ENCODE results near the gene LKAAEAR1. TPM values are rescaled to one million over a fixed set of nuclear protein-coding genes. Genes with fewer than 3 reads are reported as not detected.

LKAAEAR1 gene
- total RNA-seq, 1 donor from 2014 or later: not detected

GRCh38 chr20:64035066-64035932 is 48.9 kb downstream of the LKAAEAR1 start:
- TF ChIP-seq CTCF (conservative IDR thresholded peaks at IDR 0.05): no peak
- DNase-seq (ENCODE audit: low read depth, low spot score): no peak
- Mint-ChIP-seq H3K27me3 (ENCODE audit: low read depth) (peaks cover 45% of the 10 kb centered on the region), H3K36me3 (ENCODE audit: low read depth) (no peaks in the 10 kb centered on the region), H3K4me1 (peaks cover 4% of the 10 kb centered on the region), H3K9me3 (no peaks in the 10 kb centered on the region), H3K27ac (ENCODE audit: unreplicated experiment) (no peak overlapping the region), H3K4me3 (peak overlapping the region; percentile 44)

- Mint-ChIP-seq H3K36me3 (ENCODE audit: low read depth) (no peaks in the 10 kb centered on the region), H3K4me1 (peaks cover 4% of the 10 kb centered on the region), H3K4me3 (no peak overlapping the region), H3K27ac (ENCODE audit: unreplicated experiment) (no peak overlapping the region), H3K27me3 (ENCODE audit: low read depth) (peaks cover 33% of the 10 kb centered on the region), H3K9me3 (no peaks in the 10 kb centered on the region)
- DNase-seq (ENCODE audit: low read depth, low spot score): no peak
- no peak for TF ChIP-seq CTCF (conservative IDR thresholded peaks at IDR 0.05)
Measured at GRCh38 chr20:64033981-64034493, 50.2 kb downstream of the LKAAEAR1 start.

Small RNAs within 50 kb of the gene (microRNA-seq; reads per million reads assigned to microRNA genes)
- not detected for gene MIR6813

Other genes starting within 250 kb of the LKAAEAR1 start
- gene ABHD16B, start 222.9 kb downstream of the LKAAEAR1 start, total RNA-seq: not detected in 2 replicates
- 57.4 and 58.2 TPM in 2 replicates for gene TPD52L2, start 219.1 kb downstream of the LKAAEAR1 start, total RNA-seq
- 46.9 and 47.3 TPM in 2 replicates for gene DNAJC5, start 189.3 kb downstream of the LKAAEAR1 start, total RNA-seq
- gene UCKL1, start 128.0 kb downstream of the LKAAEAR1 start, total RNA-seq: 39.3 and 39.9 TPM in 2 replicates
- 33.0 and 34.0 TPM in 2 replicates for gene ZNF512B, start 114.5 kb downstream of the LKAAEAR1 start, total RNA-seq
- 6.4 and 8.0 TPM in 2 replicates for gene SAMD10, start 104.8 kb downstream of the LKAAEAR1 start, total RNA-seq
- gene PRPF6, start 103.3 kb downstream of the LKAAEAR1 start, total RNA-seq: 77.4 and 81.5 TPM in 2 replicates
- 2.1 and 2.3 TPM in 2 replicates for gene C20orf204, start 48.2 kb downstream of the LKAAEAR1 start, total RNA-seq
- not detected in 2 replicates for gene SOX18, start 34.8 kb downstream of the LKAAEAR1 start, total RNA-seq
- 82.5 and 83.3 TPM in 2 replicates for gene TCEA2, start 21.2 kb downstream of the LKAAEAR1 start, total RNA-seq
- gene RGS19, start 4.9 kb downstream of the LKAAEAR1 start, total RNA-seq: 11.1 and 11.7 TPM in 2 replicates
- gene OPRL1, start 4.3 kb downstream of the LKAAEAR1 start, total RNA-seq: 0.93 and 0.96 TPM in 2 replicates
- not detected in 2 replicates for gene NPBWR2, start 23.2 kb upstream of the LKAAEAR1 start, total RNA-seq
- gene MYT1, start 80.1 kb upstream of the LKAAEAR1 start, total RNA-seq: 4.0 and 4.3 TPM in 2 replicates
- 61.6 and 65.4 TPM in 2 replicates for gene PCMTD2, start 171.3 kb upstream of the LKAAEAR1 start, total RNA-seq

All from neural crest cell (in vitro differentiated cells).